AG09309 (cell line): ENCODE results near the gene SPIRE1.

Experiments used
- DNase-seq: peaks from one replicate; pipeline ENCODE4 v3.0.0-alpha.2; 2010; ENCODE audit warnings: low read depth
- H3K4me3 ChIP-seq: 2 replicates; pipeline ENCODE4 v1.5.1; 2011; ENCODE audit warnings: mild to moderate bottlenecking, low read depth, low read length, moderate library complexity; ENCODE audit not compliant: control insufficient read depth
- TF ChIP-seq, protein P1 (sequence below): IDR thresholded peaks from 2 replicates; pipeline ENCODE4 v1.5.1; 2011; ENCODE audit warnings: mild to moderate bottlenecking, low read depth, low read length, inconsistent platforms; ENCODE audit not compliant: insufficient read depth, control insufficient read depth; ENCODE audit errors: missing control alignments

Gene SPIRE1

GRCh38 chr18:12398625-12399024, 259.3 kb downstream of the SPIRE1 start:
- no peak overlapping the region for H3K4me3 ChIP-seq
- TF ChIP-seq, protein P1, sequence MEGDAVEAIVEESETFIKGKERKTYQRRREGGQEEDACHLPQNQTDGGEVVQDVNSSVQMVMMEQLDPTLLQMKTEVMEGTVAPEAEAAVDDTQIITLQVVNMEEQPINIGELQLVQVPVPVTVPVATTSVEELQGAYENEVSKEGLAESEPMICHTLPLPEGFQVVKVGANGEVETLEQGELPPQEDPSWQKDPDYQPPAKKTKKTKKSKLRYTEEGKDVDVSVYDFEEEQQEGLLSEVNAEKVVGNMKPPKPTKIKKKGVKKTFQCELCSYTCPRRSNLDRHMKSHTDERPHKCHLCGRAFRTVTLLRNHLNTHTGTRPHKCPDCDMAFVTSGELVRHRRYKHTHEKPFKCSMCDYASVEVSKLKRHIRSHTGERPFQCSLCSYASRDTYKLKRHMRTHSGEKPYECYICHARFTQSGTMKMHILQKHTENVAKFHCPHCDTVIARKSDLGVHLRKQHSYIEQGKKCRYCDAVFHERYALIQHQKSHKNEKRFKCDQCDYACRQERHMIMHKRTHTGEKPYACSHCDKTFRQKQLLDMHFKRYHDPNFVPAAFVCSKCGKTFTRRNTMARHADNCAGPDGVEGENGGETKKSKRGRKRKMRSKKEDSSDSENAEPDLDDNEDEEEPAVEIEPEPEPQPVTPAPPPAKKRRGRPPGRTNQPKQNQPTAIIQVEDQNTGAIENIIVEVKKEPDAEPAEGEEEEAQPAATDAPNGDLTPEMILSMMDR = no peak
- DNase-seq = no peak

DNA sequence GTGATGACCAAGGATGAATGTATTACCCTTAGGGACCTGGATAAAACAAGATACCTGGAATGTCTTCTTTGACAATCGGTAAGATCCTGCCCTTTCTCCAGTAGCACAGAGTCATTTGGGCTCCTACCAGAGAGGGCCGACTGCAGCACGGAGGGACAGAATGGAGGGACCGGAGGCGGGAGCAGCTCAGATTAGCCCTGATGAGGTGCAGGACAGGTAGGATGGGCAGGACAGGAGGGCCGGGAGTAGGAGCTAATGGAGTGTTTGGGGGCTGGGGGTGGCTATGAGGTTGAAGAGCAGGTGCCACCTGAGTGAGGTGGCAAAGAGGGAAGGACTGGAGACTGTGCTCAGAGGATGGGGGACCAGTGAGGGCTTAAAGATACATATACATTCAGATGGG, 260.1 kb downstream of the SPIRE1 start:
- TF ChIP-seq, protein P1 = no peak
- H3K4me3 ChIP-seq = no peak overlapping the region
- no peak for DNase-seq

GRCh38 chr18:12397254-12397653, 260.7 kb downstream of the SPIRE1 start:
- TF ChIP-seq, protein P1 = no peak
- DNase-seq = no peak
- no peak overlapping the region for H3K4me3 ChIP-seq
